OCI-LY3 (cell line): ENCODE measurements around the gene FREY1.

Experiments
- CTCF ChIP-seq: fragments of 200-600, 300-600 bp; sonication (generic); IDR thresholded peaks from 2 replicates; pipeline ENCODE4 v1.5.1; 2014; ENCODE audit warnings: antibody characterized with exemption, low read length, low read depth
- EZH2phosphoT487 ChIP-seq: fragments of 200-600 bp; shearing (Covaris generic); IDR thresholded peaks from 2 replicates; pipeline ENCODE4 v1.6.1; 2018; ENCODE audit warnings: antibody characterized with exemption, mixed run types, low read depth

GRCh38 chr11:45887587-45887986, 19.5 kb downstream of the FREY1 start:
- TF ChIP-seq CTCF (no peak), EZH2phosphoT487 (no peak)
